NT2/D1 (cell line): ENCODE results near the gene A1BG.

Experiments
- SUZ12 ChIP-seq: IDR thresholded peaks from 2 replicates; pipeline ENCODE4 v1.6.1; 2011; ENCODE audit not compliant: insufficient read length, insufficient read depth; ENCODE audit errors: extremely low read depth
- YY1 ChIP-seq: IDR thresholded peaks from 2 replicates; pipeline ENCODE4 v1.6.1; 2011; ENCODE audit not compliant: insufficient read length, insufficient read depth
- ZNF274 ChIP-seq: IDR thresholded peaks from 2 replicates; pipeline ENCODE4 v1.6.1; 2011; ENCODE audit warnings: mild to moderate bottlenecking, low read depth, low read length

GRCh38 chr19:58361900-58362271 is 8.6 kb upstream of the A1BG start:
- TF ChIP-seq ZNF274 = no peak
- no peak for TF ChIP-seq SUZ12
- TF ChIP-seq YY1 = no peak
